GM19397 (cell line): Measurements from ENCODE around the gene TMEM247.

Experiments
- ATAC-seq: cut with Tn5 transposase; IDR thresholded peaks from one replicate; pipeline ENCODE4 v1.9.1; 2021; ENCODE audit warnings: mild to moderate bottlenecking, moderate library complexity; ENCODE audit not compliant: unreplicated experiment

Gene TMEM247

GRCh38 chr2:46488389-46488788 lies 9.0 kb downstream of the TMEM247 start:
- ATAC-seq: no peak

- ATAC-seq: no peak
Observed at GRCh38 chr2:46489423-46490174, 10.2 kb downstream of the TMEM247 start.

- peak; percentile 69 for ATAC-seq
Observed at GRCh38 chr2:46490521-46491141, 11.3 kb downstream of the TMEM247 start.

GRCh38 chr2:46492301-46492700 lies 12.9 kb downstream of the TMEM247 start:
- ATAC-seq: no peak

- ATAC-seq: peak; percentile 51
Observed at GRCh38 chr2:46493241-46493970, 14.0 kb downstream of the TMEM247 start.

GRCh38 chr2:46493971-46494250 lies 14.5 kb downstream of the TMEM247 start:
- ATAC-seq: no peak

- ATAC-seq: no peak
Observed at GRCh38 chr2:46494596-46494995, 15.2 kb downstream of the TMEM247 start.

- no peak for ATAC-seq
Observed at GRCh38 chr2:46495231-46496030, 16.1 kb downstream of the TMEM247 start.

- ATAC-seq: no peak
Observed at GRCh38 chr2:46497766-46498165, 18.4 kb downstream of the TMEM247 start.

- ATAC-seq: no peak
Observed at GRCh38 chr2:46498681-46499080, 19.3 kb downstream of the TMEM247 start.

GRCh38 chr2:46499392-46499785 lies 20.0 kb downstream of the TMEM247 start:
- ATAC-seq: no peak

GRCh38 chr2:46500801-46501200 lies 21.4 kb downstream of the TMEM247 start:
- no peak for ATAC-seq

GRCh38 chr2:46502291-46502885 lies 23.0 kb downstream of the TMEM247 start:
- no peak for ATAC-seq

GRCh38 chr2:46503686-46504085 lies 24.3 kb downstream of the TMEM247 start:
- ATAC-seq: no peak

GRCh38 chr2:46504221-46504620 lies 24.9 kb downstream of the TMEM247 start:
- ATAC-seq: no peak

- no peak for ATAC-seq
Observed at GRCh38 chr2:46504685-46505471, 25.5 kb downstream of the TMEM247 start.

GRCh38 chr2:46505472-46505783 lies 26.1 kb downstream of the TMEM247 start:
- ATAC-seq: no peak

- ATAC-seq: no peak
Observed at GRCh38 chr2:46506131-46506706, 26.9 kb downstream of the TMEM247 start.

- no peak for ATAC-seq
Observed at GRCh38 chr2:46508312-46508711, 28.9 kb downstream of the TMEM247 start.

- ATAC-seq: no peak
Observed at GRCh38 chr2:46508759-46509158, 29.4 kb downstream of the TMEM247 start.
